Endothelial cell of umbilical vein (primary cell): ENCODE measurements around the gene ATP8A1. TPM values are rescaled to one million over a fixed set of nuclear protein-coding genes. Genes with fewer than 3 reads are reported as not detected.

Experiments
- BruUV-seq: library from RNA; stranded (reverse); fragments of 400-500 nt; replicated peaks from 2 replicates; lab custom pipeline; 2021; lab: Mats Ljungman, UMichigan
- CTCF ChIA-PET: fragments of 300-600, 350-600 bp; sonication (Branson Sonifier 250); formaldehyde crosslinking; loops from one replicate; lab custom pipeline; 2021; ENCODE audit warnings: antibody characterized with exemption, inconsistent platforms; lab: Charles Lee
- POLR2A ChIA-PET: fragments of 300-600, 350-600 bp; sonication (Branson Sonifier 250); formaldehyde crosslinking; loops from one replicate; lab custom pipeline; 2021; ENCODE audit warnings: antibody characterized with exemption, inconsistent platforms; lab: Charles Lee
- DNase-seq: peaks from one replicate; pipeline ENCODE4 v3.0.0-alpha.2; 2011; ENCODE audit warnings: low read depth, low spot score
- FAIRE-seq: peaks from 2 replicates; lab custom pipeline; 2011; peaks lifted over from hg19 to GRCh38; lab: Jason Lieb, UNC
- H2AFZ ChIP-seq: 2 replicates; pipeline ENCODE4 v1.6.0; 2012; ENCODE audit warnings: low read depth, low read length, control low read depth, inconsistent platforms
- H3K27ac ChIP-seq: 2 replicates; pipeline ENCODE4 v1.5.1; 2011; ENCODE audit warnings: low read depth, mild to moderate bottlenecking, control low read depth, low read length, moderate library complexity; ENCODE audit not compliant: insufficient read depth
- H3K27me3 ChIP-seq, 2 experiments: 2 replicates each; pipeline versions ENCODE4 v1.6.0 to v1.6.1; 2011; ENCODE audit warnings: low read length in 2 of 2, mixed read lengths in 1 of 2; ENCODE audit not compliant: control insufficient read depth in 2 of 2, insufficient read depth in 2 of 2
- H3K36me3 ChIP-seq, 2 experiments: 2 replicates in 1 of 2; 3 replicates in 1 of 2; pipeline ENCODE4 v1.5.1; 2011; ENCODE audit warnings: low read length in 2 of 2, mild to moderate bottlenecking in 1 of 2, moderate library complexity in 1 of 2; ENCODE audit not compliant: control insufficient read depth in 2 of 2, insufficient read depth in 2 of 2; ENCODE audit errors: extremely low read depth in 1 of 2
- H3K4me1 ChIP-seq: 3 replicates; pipeline ENCODE4 v1.5.1; 2011; ENCODE audit warnings: mild to moderate bottlenecking, low read length; ENCODE audit not compliant: control insufficient read depth, insufficient read depth; ENCODE audit errors: extremely low read depth
- H3K4me2 ChIP-seq: 2 replicates; pipeline ENCODE4 v1.6.1; 2011; ENCODE audit warnings: low read length, control low read depth, mixed read lengths; ENCODE audit not compliant: insufficient read depth
- H3K4me3 ChIP-seq, 3 experiments: fragments of 200-600 bp in 1 of 3; sonication (generic), shearing (Covaris generic) in 1 of 3; replicated peaks in 1 of 3; 2 replicates each; pipeline ENCODE4 v1.5.1; 2011 to 2016; ENCODE audit warnings: control low read depth in 3 of 3, low read length in 3 of 3, mild to moderate bottlenecking in 2 of 3, inconsistent platforms in 1 of 3, low read depth in 1 of 3, moderate library complexity in 1 of 3; ENCODE audit not compliant: insufficient read depth in 1 of 3
- H3K79me2 ChIP-seq: 2 replicates; pipeline ENCODE4 v1.6.0; 2012; ENCODE audit warnings: low read length, inconsistent platforms; ENCODE audit not compliant: control insufficient read depth, insufficient read depth
- H3K9ac ChIP-seq: replicated peaks from 2 replicates; pipeline ENCODE3; 2011; ENCODE audit warnings: low read length, control low read depth; ENCODE audit not compliant: insufficient read depth; ENCODE audit errors: extremely low read depth
- H3K9me1 ChIP-seq: replicated peaks from 3 replicates; pipeline ENCODE4 v1.6.0; 2011; ENCODE audit warnings: mild to moderate bottlenecking, low read length; ENCODE audit not compliant: control insufficient read depth, insufficient read depth; ENCODE audit errors: extremely low read depth
- H3K9me3 ChIP-seq: replicated peaks from 2 replicates; pipeline ENCODE4 v1.5.1; 2012; ENCODE audit warnings: low read length, inconsistent platforms; ENCODE audit not compliant: control insufficient read depth, insufficient read depth
- H4K20me1 ChIP-seq: replicated peaks from 2 replicates; pipeline ENCODE3; 2011; ENCODE audit warnings: mild to moderate bottlenecking, low read length; ENCODE audit not compliant: control insufficient read depth, insufficient read depth; ENCODE audit errors: extremely low read depth
- FOS ChIP-seq: IDR thresholded peaks from 2 replicates; pipeline ENCODE4 v1.6.1; 2011; ENCODE audit warnings: mild to moderate bottlenecking, low read length, moderate library complexity, borderline replicate concordance; ENCODE audit not compliant: insufficient read depth
- GATA2 ChIP-seq: IDR thresholded peaks from 2 replicates; pipeline ENCODE4 v1.7.0; 2011; ENCODE audit warnings: low read depth, mild to moderate bottlenecking, moderate library complexity, mixed read lengths, low read length; ENCODE audit not compliant: insufficient read length, insufficient read depth
- JUN ChIP-seq: IDR thresholded peaks from 2 replicates; pipeline ENCODE4 v1.6.1; 2011; ENCODE audit warnings: borderline replicate concordance, low read depth; ENCODE audit not compliant: insufficient read length, insufficient read depth
- POLR2A ChIP-seq: IDR thresholded peaks from 2 replicates; pipeline ENCODE4 v1.6.1; 2012; ENCODE audit warnings: low read depth, mild to moderate bottlenecking, control low read depth, low read length
- POLR2AphosphoS5 ChIP-seq: IDR thresholded peaks from 2 replicates; pipeline ENCODE4 v1.6.1; 2012; ENCODE audit warnings: low read depth, mild to moderate bottlenecking, control low read depth, low read length, moderate library complexity; ENCODE audit not compliant: insufficient read depth
- dilution Hi-C: fragments of 300-500 bp; cut with MboI; formaldehyde crosslinking; loops from one replicate; pipeline ENCODE4 v1.15.0; 2019; ENCODE audit warnings: low sequenced_read_pairs; ENCODE audit not compliant: extremely low pct_ligation_motif_present
- intact Hi-C: fragments of 100-400 bp; cut with micrococcal nuclease; formaldehyde crosslinking; loops from one replicate; pipeline ENCODE4 v1.10.0; 2022
- polyA plus RNA-seq, 4 experiments: library from polyadenylated mRNA; depleted of rRNA in 3 of 4; stranded (reverse) in 3 of 4; unstranded in 1 of 4; fragments of >200 nt; gene quantifications; 2 replicates each; pipeline versions ENCODE4 v1.2.1 to v1.2.3, GENCODE V29; 2011 to 2012; ENCODE audit warnings: missing spikeins in 1 of 4
- total RNA-seq: library from RNA; stranded (reverse); gene quantifications from 2 replicates; pipeline ENCODE4 v1.2.3, GENCODE V29; 2021
- TF ChIP-seq, protein P1 (sequence below), 2 donors: IDR thresholded peaks; 1 replicate in 1 of 2; 2 replicates in 1 of 2; pipeline ENCODE4 v1.5.1; 2011; ENCODE audit warnings: low read length in 2 of 2, mild to moderate bottlenecking in 2 of 2, moderate library complexity in 2 of 2, control low read depth in 1 of 2, inconsistent platforms in 1 of 2, low read depth in 1 of 2; ENCODE audit not compliant: insufficient read depth in 1 of 2; ENCODE audit errors: extremely low read depth in 1 of 2

The ATP8A1 gene
- total and polyA plus RNA-seq, 2 donors (not counting 3 experiments of a cell fraction or from before 2014, with no cell fraction given) = 0.97 to 11.5 TPM

DNA sequence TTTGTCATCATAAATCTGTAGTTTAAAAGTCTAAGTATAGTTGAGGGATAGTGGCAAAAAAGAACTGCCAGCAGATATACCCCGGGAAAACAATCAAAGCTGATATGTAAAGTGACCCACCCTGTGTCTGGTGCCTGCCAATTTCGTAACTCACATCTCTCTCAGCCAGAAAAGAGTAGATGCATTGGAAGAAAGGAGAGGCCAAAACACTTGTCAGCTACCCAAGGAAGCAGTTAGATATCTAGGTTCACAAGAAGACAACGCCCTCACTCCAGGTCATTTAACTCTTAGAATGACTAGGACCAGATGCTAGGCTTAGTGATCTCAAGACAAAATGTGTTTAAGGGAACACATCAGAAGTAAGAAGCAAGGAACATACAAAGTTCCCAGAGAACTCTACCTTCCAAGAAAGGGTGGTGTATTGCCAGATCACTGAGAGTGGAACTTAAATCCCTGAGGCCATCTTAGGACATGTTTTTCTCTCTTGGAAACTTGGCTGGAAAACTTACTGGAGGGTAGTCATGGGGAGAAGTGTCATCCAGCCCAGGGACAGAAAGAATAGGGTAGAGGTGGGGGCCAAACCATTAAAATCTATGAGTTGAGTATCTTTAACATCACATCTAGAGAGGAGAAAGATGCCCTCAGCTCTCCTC, 133.7 kb downstream of the ATP8A1 start:
- intact Hi-C loops (no loop called here), dilution Hi-C loops (no loop called here)
- H3K4me1 ChIP-seq = no peaks in the 10 kb centered on the region
- TF ChIP-seq GATA2 = no peak
- no peak for TF ChIP-seq FOS
- TF ChIP-seq POLR2A = no peak
- no peak for TF ChIP-seq POLR2AphosphoS5
- TF ChIP-seq JUN = no peak
- FAIRE-seq = no peak
- no peaks in the 10 kb centered on the region for H3K9me3 ChIP-seq
- H3K27ac ChIP-seq = no peak overlapping the region
- ChIA-PET CTCF (interaction anchor here (2.4 to 3.9 kb wide), 2 partner anchors 152 to 243 kb away, joined by 14 to 22 read pairs; no protein-coding TSS in a partner anchor), POLR2A (no interaction called here)
- no peak overlapping the region for H3K4me2 ChIP-seq
- no peak for DNase-seq
- H3K9ac ChIP-seq = no peak overlapping the region
- no peaks in the 10 kb centered on the region for H3K79me2 ChIP-seq
- no TSS peak for BruUV-seq
- no peak overlapping the region for H3K4me3 ChIP-seq
- H2AFZ ChIP-seq = no peak overlapping the region
- no peaks in the 10 kb centered on the region for H4K20me1 ChIP-seq
- peaks cover 3 to 11% of the 10 kb centered on the region in 2 experiments for H3K27me3 ChIP-seq
- H3K36me3 ChIP-seq = no peaks in the 10 kb centered on the region
- no peaks in the 10 kb centered on the region for H3K9me1 ChIP-seq

- no peaks in the 10 kb centered on the region for H3K36me3 ChIP-seq
- ChIA-PET POLR2A (interaction anchor here (1.1 kb wide), 1 partner anchor 149 kb away, joined by 3 read pairs; no protein-coding TSS in a partner anchor), CTCF (interaction anchor here (0.6 to 5.9 kb wide), 51 partner anchors 10 to 564 kb away, joined by 3 to 456 read pairs (median 4); partner anchors contain the start of gene SHISA3)
- H3K9ac ChIP-seq = no peak overlapping the region
- no peak overlapping the region for H3K4me2 ChIP-seq
- DNase-seq (peak; percentile 74), FAIRE-seq (peak; percentile 72)
- no TSS peak for BruUV-seq
- H3K9me3 ChIP-seq = no peaks in the 10 kb centered on the region
- no peak overlapping the region for H3K27ac ChIP-seq
- peaks cover 3 to 7% of the 10 kb centered on the region in 2 experiments for H3K27me3 ChIP-seq
- no peak overlapping the region for H3K4me3 ChIP-seq
- intact Hi-C loops (loop anchor here (1.0 kb wide), 3 partner anchors 123 to 238 kb away; partner anchors contain the start of gene SHISA3), dilution Hi-C loops (no loop called here)
- no peaks in the 10 kb centered on the region for H4K20me1 ChIP-seq
- H3K9me1 ChIP-seq = no peaks in the 10 kb centered on the region
- H3K4me1 ChIP-seq = no peaks in the 10 kb centered on the region
- H3K79me2 ChIP-seq = no peaks in the 10 kb centered on the region
- TF ChIP-seq JUN = no peak
- TF ChIP-seq, protein P1, sequence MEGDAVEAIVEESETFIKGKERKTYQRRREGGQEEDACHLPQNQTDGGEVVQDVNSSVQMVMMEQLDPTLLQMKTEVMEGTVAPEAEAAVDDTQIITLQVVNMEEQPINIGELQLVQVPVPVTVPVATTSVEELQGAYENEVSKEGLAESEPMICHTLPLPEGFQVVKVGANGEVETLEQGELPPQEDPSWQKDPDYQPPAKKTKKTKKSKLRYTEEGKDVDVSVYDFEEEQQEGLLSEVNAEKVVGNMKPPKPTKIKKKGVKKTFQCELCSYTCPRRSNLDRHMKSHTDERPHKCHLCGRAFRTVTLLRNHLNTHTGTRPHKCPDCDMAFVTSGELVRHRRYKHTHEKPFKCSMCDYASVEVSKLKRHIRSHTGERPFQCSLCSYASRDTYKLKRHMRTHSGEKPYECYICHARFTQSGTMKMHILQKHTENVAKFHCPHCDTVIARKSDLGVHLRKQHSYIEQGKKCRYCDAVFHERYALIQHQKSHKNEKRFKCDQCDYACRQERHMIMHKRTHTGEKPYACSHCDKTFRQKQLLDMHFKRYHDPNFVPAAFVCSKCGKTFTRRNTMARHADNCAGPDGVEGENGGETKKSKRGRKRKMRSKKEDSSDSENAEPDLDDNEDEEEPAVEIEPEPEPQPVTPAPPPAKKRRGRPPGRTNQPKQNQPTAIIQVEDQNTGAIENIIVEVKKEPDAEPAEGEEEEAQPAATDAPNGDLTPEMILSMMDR (IDR thresholded peaks at IDR 0.05; ENCODE audit: extremely low read depth in 1 of 2, insufficient read depth in 1 of 2, low read depth in 1 of 2, low read length in 2 of 2) = peak; percentile 25 to 31
- no peak overlapping the region for H2AFZ ChIP-seq
These were observed 137.0 kb downstream of the ATP8A1 start for GRCh38 chr4:42519803-42520417.
